ENCODE data around the gene TBC1D9B. TPM values are rescaled to one million over a fixed set of nuclear protein-coding genes. Genes with fewer than 3 reads are reported as not detected.
A peak's percentile ranks its signal among the peaks of the same experiment; 100 is the strongest.

TBC1D9B gene
- total and polyA plus RNA-seq, 9 of the 15 experiments (the other 6 are each of a cell fraction or from before 2014, with no cell fraction given): 2.9 to 59.1 (median 33.5) TPM

- TF ChIP-seq ZC3H8 (IDR thresholded peaks at IDR 0.05) (no peak), HNRNPLL (IDR thresholded peaks at IDR 0.05; ENCODE audit: low read depth, low read length, poor library complexity, severe bottlenecking) (no peak), TFE3 (CRISPR knock-in tag; IDR thresholded peaks at IDR 0.05) (no peak), NONO (IDR thresholded peaks at IDR 0.05; ENCODE audit: low read depth in 2 of 2, low read length in 1 of 2) (no peak), ZNF224 (CRISPR knock-in tag; IDR thresholded peaks at IDR 0.05) (no peak), STAT5A (IDR thresholded peaks at IDR 0.05; ENCODE audit: borderline replicate concordance, low read length) (no peak), ADNP (tag; IDR thresholded peaks at IDR 0.05) (no peak), ARID4B (CRISPR knock-in tag; IDR thresholded peaks at IDR 0.05) (no peak), CGGBP1 (CRISPR knock-in tag; IDR thresholded peaks at IDR 0.05) (no peak), FIP1L1 (IDR thresholded peaks at IDR 0.05; ENCODE audit: low read depth, low read length, poor library complexity, severe bottlenecking) (no peak), SFPQ (IDR thresholded peaks at IDR 0.05; ENCODE audit: low read depth, low read length) (no peak), ZNF644 (tag; IDR thresholded peaks at IDR 0.05; ENCODE audit: low read depth) (no peak), NFATC3 (IDR thresholded peaks at IDR 0.05) (no peak), ZNF707 (CRISPR knock-in tag; conservative IDR thresholded peaks at IDR 0.05) (peak; percentile 13; the same call in 1 of the 2 replicates), EP300 (IDR thresholded peaks at IDR 0.05; ENCODE audit: low read length) (no peak), FOXJ2 (tag; IDR thresholded peaks at IDR 0.05) (no peak), ZNF41 (CRISPR knock-in tag; conservative IDR thresholded peaks at IDR 0.05) (no peak), MTA2 (IDR thresholded peaks at IDR 0.05; ENCODE audit: low read depth) (no peak), FOXK1 (CRISPR knock-in tag; IDR thresholded peaks at IDR 0.05; ENCODE audit: borderline replicate concordance) (no peak), ZNF354B (CRISPR knock-in tag; IDR thresholded peaks at IDR 0.05) (no peak), LARP7 (IDR thresholded peaks at IDR 0.05) (no peak), SMAD2 (IDR thresholded peaks at IDR 0.05; ENCODE audit: low read depth, low read length) (no peak), GTF2F1 (IDR thresholded peaks at IDR 0.05; ENCODE audit: low read depth, low read length) (no peak), PTTG1 (tag; IDR thresholded peaks at IDR 0.05; ENCODE audit: low read depth) (0 out of 2 replicates have a peak, but pooled peaks have one; percentile 39)
Measured at GRCh38 chr5:179820127-179820482, 87.6 kb downstream of the TBC1D9B start (continued).

Measured in K562 (cell line).